Activated naive CD4-positive, alpha-beta T cell treated with anti-CD3 and anti-CD28 coated beads, Interleukin-2, amount 50 U/mL, for 24 hours (primary cell): Measurements from ENCODE around the gene ATP2B2.
A peak's percentile ranks its signal among the peaks of the same experiment; 100 is the strongest.

Experiments
- H3K27ac Mint-ChIP-seq: one replicate; pipeline ENCODE4 v1.8.0; 2021; ENCODE audit warnings: mild to moderate bottlenecking, mixed read lengths
- H3K27me3 Mint-ChIP-seq: one replicate; pipeline ENCODE4 v1.8.0; 2021; ENCODE audit warnings: mixed read lengths
- H3K36me3 Mint-ChIP-seq: one replicate; pipeline ENCODE4 v1.8.0; 2021; ENCODE audit warnings: mixed read lengths
- H3K4me1 Mint-ChIP-seq: one replicate; pipeline ENCODE4 v1.8.0; 2021; ENCODE audit warnings: mixed read lengths
- H3K4me3 Mint-ChIP-seq: one replicate; pipeline ENCODE4 v1.8.0; 2021; ENCODE audit warnings: mild to moderate bottlenecking, mixed read lengths
- H3K9me3 Mint-ChIP-seq: one replicate; pipeline ENCODE4 v1.8.0; 2021; ENCODE audit warnings: mixed read lengths

Gene ATP2B2

GRCh38 chr3:10508235-10508618 lies 2.8 kb upstream of the ATP2B2 start:
- no peaks in the 10 kb centered on the region for H3K9me3 Mint-ChIP-seq
- H3K4me1 Mint-ChIP-seq = no peaks in the 10 kb centered on the region
- H3K4me3 Mint-ChIP-seq = no peak overlapping the region
- H3K27ac Mint-ChIP-seq = no peak overlapping the region
- H3K36me3 Mint-ChIP-seq = no peaks in the 10 kb centered on the region
- peaks cover 6% of the 10 kb centered on the region for H3K27me3 Mint-ChIP-seq

GRCh38 chr3:10507331-10507730 lies 1.9 kb upstream of the ATP2B2 start:
- Mint-ChIP-seq H3K27ac (no peak overlapping the region), H3K27me3 (peaks cover 4% of the 10 kb centered on the region), H3K36me3 (no peaks in the 10 kb centered on the region), H3K9me3 (no peaks in the 10 kb centered on the region), H3K4me1 (no peaks in the 10 kb centered on the region), H3K4me3 (no peak overlapping the region)

GRCh38 chr3:10506696-10507095 lies 1.3 kb upstream of the ATP2B2 start:
- Mint-ChIP-seq H3K36me3 (no peaks in the 10 kb centered on the region), H3K27ac (no peak overlapping the region), H3K9me3 (no peaks in the 10 kb centered on the region), H3K27me3 (peaks cover 7% of the 10 kb centered on the region), H3K4me3 (no peak overlapping the region), H3K4me1 (no peaks in the 10 kb centered on the region)

- Mint-ChIP-seq H3K9me3 (no peaks in the 10 kb centered on the region), H3K4me3 (peak overlapping the region; percentile 52), H3K4me1 (no peaks in the 10 kb centered on the region), H3K36me3 (no peaks in the 10 kb centered on the region), H3K27ac (no peak overlapping the region), H3K27me3 (peaks cover 7% of the 10 kb centered on the region)
Measured at GRCh38 chr3:10505791-10506585, 602 bp upstream of the ATP2B2 start.

- no peaks in the 10 kb centered on the region for H3K36me3 Mint-ChIP-seq
- H3K27ac Mint-ChIP-seq = no peak overlapping the region
- peak overlapping the region; percentile 42 for H3K4me3 Mint-ChIP-seq
- no peaks in the 10 kb centered on the region for H3K9me3 Mint-ChIP-seq
- peaks cover 7% of the 10 kb centered on the region for H3K27me3 Mint-ChIP-seq
- no peaks in the 10 kb centered on the region for H3K4me1 Mint-ChIP-seq
Measured at GRCh38 chr3:10504171-10505049, 976 bp downstream of the ATP2B2 start.

GRCh38 chr3:10503217-10503796 lies 2.1 kb downstream of the ATP2B2 start:
- Mint-ChIP-seq H3K27ac (no peak overlapping the region), H3K4me1 (no peaks in the 10 kb centered on the region), H3K36me3 (no peaks in the 10 kb centered on the region), H3K27me3 (peaks cover 7% of the 10 kb centered on the region), H3K4me3 (no peak overlapping the region), H3K9me3 (no peaks in the 10 kb centered on the region)

- Mint-ChIP-seq H3K27ac (no peak overlapping the region), H3K4me3 (no peak overlapping the region), H3K9me3 (no peaks in the 10 kb centered on the region), H3K36me3 (no peaks in the 10 kb centered on the region), H3K27me3 (peaks cover 7% of the 10 kb centered on the region), H3K4me1 (no peaks in the 10 kb centered on the region)
Measured at GRCh38 chr3:10502185-10502880, 3.1 kb downstream of the ATP2B2 start.

GRCh38 chr3:10501664-10502052 lies 3.7 kb downstream of the ATP2B2 start:
- Mint-ChIP-seq H3K4me3 (no peak overlapping the region), H3K36me3 (no peaks in the 10 kb centered on the region), H3K9me3 (no peaks in the 10 kb centered on the region), H3K4me1 (no peaks in the 10 kb centered on the region), H3K27me3 (peaks cover 7% of the 10 kb centered on the region), H3K27ac (no peak overlapping the region)

GRCh38 chr3:10500717-10501663 lies 4.4 kb downstream of the ATP2B2 start:
- Mint-ChIP-seq H3K4me3 (no peak overlapping the region), H3K4me1 (no peaks in the 10 kb centered on the region), H3K9me3 (no peaks in the 10 kb centered on the region), H3K27me3 (peaks cover 7% of the 10 kb centered on the region), H3K27ac (no peak overlapping the region), H3K36me3 (no peaks in the 10 kb centered on the region)

GRCh38 chr3:10498271-10498670 lies 7.1 kb downstream of the ATP2B2 start:
- Mint-ChIP-seq H3K4me3 (no peak overlapping the region), H3K9me3 (no peaks in the 10 kb centered on the region), H3K36me3 (no peaks in the 10 kb centered on the region), H3K27me3 (peaks cover 2% of the 10 kb centered on the region), H3K4me1 (no peaks in the 10 kb centered on the region), H3K27ac (no peak overlapping the region)

GRCh38 chr3:10497439-10497838 lies 7.9 kb downstream of the ATP2B2 start:
- no peaks in the 10 kb centered on the region for H3K36me3 Mint-ChIP-seq
- no peak overlapping the region for H3K4me3 Mint-ChIP-seq
- H3K27me3 Mint-ChIP-seq = peaks cover 2% of the 10 kb centered on the region
- no peaks in the 10 kb centered on the region for H3K9me3 Mint-ChIP-seq
- H3K27ac Mint-ChIP-seq = no peak overlapping the region
- no peaks in the 10 kb centered on the region for H3K4me1 Mint-ChIP-seq

- H3K36me3 Mint-ChIP-seq = no peaks in the 10 kb centered on the region
- H3K27me3 Mint-ChIP-seq = no peaks in the 10 kb centered on the region
- no peak overlapping the region for H3K27ac Mint-ChIP-seq
- no peak overlapping the region for H3K4me3 Mint-ChIP-seq
- H3K9me3 Mint-ChIP-seq = no peaks in the 10 kb centered on the region
- H3K4me1 Mint-ChIP-seq = no peaks in the 10 kb centered on the region
Measured at GRCh38 chr3:10496121-10496863, 9.1 kb downstream of the ATP2B2 start.

- H3K27ac Mint-ChIP-seq = no peak overlapping the region
- no peaks in the 10 kb centered on the region for H3K36me3 Mint-ChIP-seq
- H3K27me3 Mint-ChIP-seq = no peaks in the 10 kb centered on the region
- no peak overlapping the region for H3K4me3 Mint-ChIP-seq
- no peaks in the 10 kb centered on the region for H3K9me3 Mint-ChIP-seq
- no peaks in the 10 kb centered on the region for H3K4me1 Mint-ChIP-seq
Measured at GRCh38 chr3:10495614-10496013, 9.8 kb downstream of the ATP2B2 start.

GRCh38 chr3:10495003-10495402 lies 10.4 kb downstream of the ATP2B2 start:
- no peaks in the 10 kb centered on the region for H3K4me1 Mint-ChIP-seq
- H3K36me3 Mint-ChIP-seq = no peaks in the 10 kb centered on the region
- no peak overlapping the region for H3K27ac Mint-ChIP-seq
- H3K9me3 Mint-ChIP-seq = no peaks in the 10 kb centered on the region
- H3K4me3 Mint-ChIP-seq = no peak overlapping the region
- no peaks in the 10 kb centered on the region for H3K27me3 Mint-ChIP-seq
